WTC11 (cell line): ENCODE measurements around the gene CA5B. TPM values are rescaled to one million over a fixed set of nuclear protein-coding genes. Genes with fewer than 3 reads are reported as not detected.

Source experiments
- ATAC-seq: fragments of 200-7000 bp; cut with Tn5 transposase; 2 replicates; pipeline ENCODE4 v1.10.0; 2021; ENCODE audit warnings: mild to moderate bottlenecking, moderate library complexity
- CTCF ChIA-PET: fragments of 300-600 bp; sonication (Branson Sonifier 250); formaldehyde crosslinking; loops from one replicate; lab custom pipeline; 2021; ENCODE audit warnings: antibody characterized with exemption; lab: Charles Lee
- POLR2A ChIA-PET: fragments of 350-600 bp; sonication (Branson Sonifier 250); formaldehyde crosslinking; loops from one replicate; lab custom pipeline; 2021; ENCODE audit warnings: antibody characterized with exemption; lab: Charles Lee
- DNase-seq: peaks from one replicate; pipeline ENCODE4 v3.0.0; 2021; ENCODE audit warnings: low spot score
- H3K27ac Mint-ChIP-seq: 2 replicates; pipeline ENCODE4 v1.8.0; 2021; ENCODE audit warnings: mixed read lengths
- H3K27me3 Mint-ChIP-seq: 2 replicates; pipeline ENCODE4 v1.8.0; 2021; ENCODE audit warnings: low read depth, mild to moderate bottlenecking, moderate library complexity, mixed read lengths
- H3K36me3 Mint-ChIP-seq: 2 replicates; pipeline ENCODE4 v1.8.0; 2021; ENCODE audit warnings: mixed read lengths
- H3K4me1 Mint-ChIP-seq: 2 replicates; pipeline ENCODE4 v1.8.0; 2022; ENCODE audit warnings: mixed read lengths
- H3K4me3 Mint-ChIP-seq: 2 replicates; pipeline ENCODE4 v1.8.0; 2021; ENCODE audit warnings: mild to moderate bottlenecking, moderate library complexity, mixed read lengths
- H3K9me3 Mint-ChIP-seq: 2 replicates; pipeline ENCODE4 v1.8.0; 2021; ENCODE audit warnings: mixed read lengths
- CREB1 ChIP-seq: sonication (generic); formaldehyde crosslinking; IDR thresholded peaks from 2 replicates; pipeline ENCODE4 v1.8.0; 2023; ENCODE audit warnings: mild to moderate bottlenecking, missing genetic modification reagents
- CTCF ChIP-seq: fragments of 200-600 bp; IDR thresholded peaks from 2 replicates; pipeline ENCODE4 v1.8.0; 2022; ENCODE audit warnings: antibody characterized with exemption
- ESRRA ChIP-seq: sonication (generic); formaldehyde crosslinking; IDR thresholded peaks from 2 replicates; pipeline ENCODE4 v1.8.1; 2022; ENCODE audit warnings: mild to moderate bottlenecking, missing genetic modification reagents, borderline replicate concordance
- FOXP4 ChIP-seq: sonication (generic); formaldehyde crosslinking; IDR thresholded peaks from 2 replicates; pipeline ENCODE4 v1.8.0; 2022; ENCODE audit warnings: mild to moderate bottlenecking, missing genetic modification reagents
- GRHL2 ChIP-seq: fragments of 250-450 bp; sonication (Bioruptor Pico); IDR thresholded peaks from 2 replicates; pipeline ENCODE4 v1.8.0; 2022; ENCODE audit warnings: mild to moderate bottlenecking, moderate library complexity; ENCODE audit not compliant: insufficient replicate concordance, severe bottlenecking
- KAT7 ChIP-seq: sonication (generic); formaldehyde crosslinking; IDR thresholded peaks from 2 replicates; pipeline ENCODE4 v1.8.1; 2023; ENCODE audit warnings: missing genetic modification reagents, mild to moderate bottlenecking, borderline replicate concordance
- MLX ChIP-seq: sonication (generic); formaldehyde crosslinking; IDR thresholded peaks from 2 replicates; pipeline ENCODE4 v1.8.1; 2023; ENCODE audit warnings: mild to moderate bottlenecking, missing genetic modification reagents, moderate library complexity
- NR3C1 ChIP-seq: sonication (generic); formaldehyde crosslinking; conservative IDR thresholded peaks from 2 replicates; pipeline ENCODE4 v1.8.1; 2023; ENCODE audit warnings: low read depth, mild to moderate bottlenecking, missing genetic modification reagents
- RORB ChIP-seq: fragments of 250-450 bp; sonication (Bioruptor Pico); IDR thresholded peaks from 2 replicates; pipeline ENCODE4 v1.9.0; 2021; ENCODE audit warnings: mild to moderate bottlenecking
- SOX15 ChIP-seq: fragments of 250-450 bp; sonication (Bioruptor Pico); IDR thresholded peaks from 2 replicates; pipeline ENCODE4 v1.9.0; 2021; ENCODE audit warnings: mild to moderate bottlenecking
- TEAD1 ChIP-seq: sonication (generic); formaldehyde crosslinking; IDR thresholded peaks from 2 replicates; pipeline ENCODE4 v1.8.0; 2022; ENCODE audit warnings: mild to moderate bottlenecking, missing genetic modification reagents
- TP53 ChIP-seq: sonication (generic); formaldehyde crosslinking; IDR thresholded peaks from 2 replicates; pipeline ENCODE4 v1.8.1; 2023; ENCODE audit warnings: mild to moderate bottlenecking, missing genetic modification reagents
- ZBTB43 ChIP-seq: sonication (generic); formaldehyde crosslinking; IDR thresholded peaks from 2 replicates; pipeline ENCODE4 v1.8.1; 2023; ENCODE audit warnings: mild to moderate bottlenecking, missing genetic modification reagents
- ZNF138 ChIP-seq: sonication (generic); formaldehyde crosslinking; conservative IDR thresholded peaks from 2 replicates; pipeline ENCODE4 v1.8.1; 2022; ENCODE audit warnings: mild to moderate bottlenecking, moderate library complexity, missing genetic modification reagents
- ZNF416 ChIP-seq: fragments of 250-450 bp; sonication (Bioruptor Pico); IDR thresholded peaks from 2 replicates; pipeline ENCODE4 v1.9.0; 2021; ENCODE audit warnings: mild to moderate bottlenecking, inconsistent platforms
- ZNF425 ChIP-seq: fragments of 250-450 bp; sonication (Bioruptor Pico); conservative IDR thresholded peaks from 2 replicates; pipeline ENCODE4 v1.9.0; 2021; ENCODE audit warnings: mild to moderate bottlenecking
- total RNA-seq: library from RNA; stranded (reverse); gene quantifications from 3 replicates; pipeline ENCODE4 v1.2.3, GENCODE V29; 2021
- TF ChIP-seq, protein P1 (sequence below): sonication (generic); formaldehyde crosslinking; IDR thresholded peaks from 2 replicates; pipeline ENCODE4 v1.8.1; 2023; ENCODE audit warnings: mild to moderate bottlenecking, missing genetic modification reagents
- TF ChIP-seq, protein P2 (sequence below): sonication (generic); formaldehyde crosslinking; IDR thresholded peaks from 2 replicates; pipeline ENCODE4 v1.8.1; 2023; ENCODE audit warnings: mild to moderate bottlenecking, missing genetic modification reagents, borderline replicate concordance
- TF ChIP-seq, protein P3 (sequence below): sonication (generic); formaldehyde crosslinking; IDR thresholded peaks from 2 replicates; pipeline ENCODE4 v1.8.0; 2023; ENCODE audit warnings: mild to moderate bottlenecking, missing genetic modification reagents

The CA5B gene
- total RNA-seq, 1 experiment from 2014 or later: 9.0 TPM

- TF ChIP-seq FOXP4 (CRISPR knock-in tag) (no peak), ZNF425 (CRISPR knock-in tag) (no peak), ESRRA (no peak)
- TF ChIP-seq, protein P1, sequence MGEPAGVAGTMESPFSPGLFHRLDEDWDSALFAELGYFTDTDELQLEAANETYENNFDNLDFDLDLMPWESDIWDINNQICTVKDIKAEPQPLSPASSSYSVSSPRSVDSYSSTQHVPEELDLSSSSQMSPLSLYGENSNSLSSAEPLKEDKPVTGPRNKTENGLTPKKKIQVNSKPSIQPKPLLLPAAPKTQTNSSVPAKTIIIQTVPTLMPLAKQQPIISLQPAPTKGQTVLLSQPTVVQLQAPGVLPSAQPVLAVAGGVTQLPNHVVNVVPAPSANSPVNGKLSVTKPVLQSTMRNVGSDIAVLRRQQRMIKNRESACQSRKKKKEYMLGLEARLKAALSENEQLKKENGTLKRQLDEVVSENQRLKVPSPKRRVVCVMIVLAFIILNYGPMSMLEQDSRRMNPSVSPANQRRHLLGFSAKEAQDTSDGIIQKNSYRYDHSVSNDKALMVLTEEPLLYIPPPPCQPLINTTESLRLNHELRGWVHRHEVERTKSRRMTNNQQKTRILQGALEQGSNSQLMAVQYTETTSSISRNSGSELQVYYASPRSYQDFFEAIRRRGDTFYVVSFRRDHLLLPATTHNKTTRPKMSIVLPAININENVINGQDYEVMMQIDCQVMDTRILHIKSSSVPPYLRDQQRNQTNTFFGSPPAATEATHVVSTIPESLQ: no peak
Measured at GRCh38 chrX:15813416-15813815, 75.3 kb downstream of the CA5B start (continued).

GRCh38 chrX:15814771-15815365, 76.8 kb downstream of the CA5B start:
- no peak overlapping the region for H3K4me3 Mint-ChIP-seq
- CTCF ChIA-PET: no interaction called here
- TF ChIP-seq MLX (CRISPR knock-in tag) (no peak), GRHL2 (no peak), KAT7 (CRISPR knock-in tag) (no peak), TP53 (CRISPR knock-in tag) (no peak), RORB (CRISPR knock-in tag) (no peak), SOX15 (no peak), CREB1 (no peak), TEAD1 (CRISPR knock-in tag) (no peak), NR3C1 (CRISPR knock-in tag) (no peak), CTCF (no peak), ZNF138 (CRISPR knock-in tag) (no peak), ZNF416 (CRISPR knock-in tag) (no peak), ZBTB43 (no peak)
- TF ChIP-seq, protein P2, sequence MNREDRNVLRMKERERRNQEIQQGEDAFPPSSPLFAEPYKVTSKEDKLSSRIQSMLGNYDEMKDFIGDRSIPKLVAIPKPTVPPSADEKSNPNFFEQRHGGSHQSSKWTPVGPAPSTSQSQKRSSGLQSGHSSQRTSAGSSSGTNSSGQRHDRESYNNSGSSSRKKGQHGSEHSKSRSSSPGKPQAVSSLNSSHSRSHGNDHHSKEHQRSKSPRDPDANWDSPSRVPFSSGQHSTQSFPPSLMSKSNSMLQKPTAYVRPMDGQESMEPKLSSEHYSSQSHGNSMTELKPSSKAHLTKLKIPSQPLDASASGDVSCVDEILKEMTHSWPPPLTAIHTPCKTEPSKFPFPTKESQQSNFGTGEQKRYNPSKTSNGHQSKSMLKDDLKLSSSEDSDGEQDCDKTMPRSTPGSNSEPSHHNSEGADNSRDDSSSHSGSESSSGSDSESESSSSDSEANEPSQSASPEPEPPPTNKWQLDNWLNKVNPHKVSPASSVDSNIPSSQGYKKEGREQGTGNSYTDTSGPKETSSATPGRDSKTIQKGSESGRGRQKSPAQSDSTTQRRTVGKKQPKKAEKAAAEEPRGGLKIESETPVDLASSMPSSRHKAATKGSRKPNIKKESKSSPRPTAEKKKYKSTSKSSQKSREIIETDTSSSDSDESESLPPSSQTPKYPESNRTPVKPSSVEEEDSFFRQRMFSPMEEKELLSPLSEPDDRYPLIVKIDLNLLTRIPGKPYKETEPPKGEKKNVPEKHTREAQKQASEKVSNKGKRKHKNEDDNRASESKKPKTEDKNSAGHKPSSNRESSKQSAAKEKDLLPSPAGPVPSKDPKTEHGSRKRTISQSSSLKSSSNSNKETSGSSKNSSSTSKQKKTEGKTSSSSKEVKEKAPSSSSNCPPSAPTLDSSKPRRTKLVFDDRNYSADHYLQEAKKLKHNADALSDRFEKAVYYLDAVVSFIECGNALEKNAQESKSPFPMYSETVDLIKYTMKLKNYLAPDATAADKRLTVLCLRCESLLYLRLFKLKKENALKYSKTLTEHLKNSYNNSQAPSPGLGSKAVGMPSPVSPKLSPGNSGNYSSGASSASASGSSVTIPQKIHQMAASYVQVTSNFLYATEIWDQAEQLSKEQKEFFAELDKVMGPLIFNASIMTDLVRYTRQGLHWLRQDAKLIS (CRISPR knock-in tag): no peak
- TF ChIP-seq, protein P3, sequence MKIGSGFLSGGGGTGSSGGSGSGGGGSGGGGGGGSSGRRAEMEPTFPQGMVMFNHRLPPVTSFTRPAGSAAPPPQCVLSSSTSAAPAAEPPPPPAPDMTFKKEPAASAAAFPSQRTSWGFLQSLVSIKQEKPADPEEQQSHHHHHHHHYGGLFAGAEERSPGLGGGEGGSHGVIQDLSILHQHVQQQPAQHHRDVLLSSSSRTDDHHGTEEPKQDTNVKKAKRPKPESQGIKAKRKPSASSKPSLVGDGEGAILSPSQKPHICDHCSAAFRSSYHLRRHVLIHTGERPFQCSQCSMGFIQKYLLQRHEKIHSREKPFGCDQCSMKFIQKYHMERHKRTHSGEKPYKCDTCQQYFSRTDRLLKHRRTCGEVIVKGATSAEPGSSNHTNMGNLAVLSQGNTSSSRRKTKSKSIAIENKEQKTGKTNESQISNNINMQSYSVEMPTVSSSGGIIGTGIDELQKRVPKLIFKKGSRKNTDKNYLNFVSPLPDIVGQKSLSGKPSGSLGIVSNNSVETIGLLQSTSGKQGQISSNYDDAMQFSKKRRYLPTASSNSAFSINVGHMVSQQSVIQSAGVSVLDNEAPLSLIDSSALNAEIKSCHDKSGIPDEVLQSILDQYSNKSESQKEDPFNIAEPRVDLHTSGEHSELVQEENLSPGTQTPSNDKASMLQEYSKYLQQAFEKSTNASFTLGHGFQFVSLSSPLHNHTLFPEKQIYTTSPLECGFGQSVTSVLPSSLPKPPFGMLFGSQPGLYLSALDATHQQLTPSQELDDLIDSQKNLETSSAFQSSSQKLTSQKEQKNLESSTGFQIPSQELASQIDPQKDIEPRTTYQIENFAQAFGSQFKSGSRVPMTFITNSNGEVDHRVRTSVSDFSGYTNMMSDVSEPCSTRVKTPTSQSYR (CRISPR knock-in tag): no peak
- ATAC-seq (no peak), DNase-seq (no peak)
- POLR2A ChIA-PET: no interaction called here
- H3K27ac Mint-ChIP-seq: no peak overlapping the region
- no peaks in the 10 kb centered on the region for H3K9me3 Mint-ChIP-seq
- peaks cover 21% of the 10 kb centered on the region for H3K4me1 Mint-ChIP-seq
- no peaks in the 10 kb centered on the region for H3K27me3 Mint-ChIP-seq
- peaks cover 28% of the 10 kb centered on the region for H3K36me3 Mint-ChIP-seq
